CD1c-positive myeloid dendritic cell (primary cell): ENCODE data around the gene MBD3L1.
A peak's percentile ranks its signal among the peaks of the same experiment; 100 is the strongest.

ENCODE experiments used
- DNase-seq: peaks from one replicate; pipeline ENCODE4 v3.0.0-alpha.2; 2016; ENCODE audit errors: extremely low spot score

Gene MBD3L1

DNA sequence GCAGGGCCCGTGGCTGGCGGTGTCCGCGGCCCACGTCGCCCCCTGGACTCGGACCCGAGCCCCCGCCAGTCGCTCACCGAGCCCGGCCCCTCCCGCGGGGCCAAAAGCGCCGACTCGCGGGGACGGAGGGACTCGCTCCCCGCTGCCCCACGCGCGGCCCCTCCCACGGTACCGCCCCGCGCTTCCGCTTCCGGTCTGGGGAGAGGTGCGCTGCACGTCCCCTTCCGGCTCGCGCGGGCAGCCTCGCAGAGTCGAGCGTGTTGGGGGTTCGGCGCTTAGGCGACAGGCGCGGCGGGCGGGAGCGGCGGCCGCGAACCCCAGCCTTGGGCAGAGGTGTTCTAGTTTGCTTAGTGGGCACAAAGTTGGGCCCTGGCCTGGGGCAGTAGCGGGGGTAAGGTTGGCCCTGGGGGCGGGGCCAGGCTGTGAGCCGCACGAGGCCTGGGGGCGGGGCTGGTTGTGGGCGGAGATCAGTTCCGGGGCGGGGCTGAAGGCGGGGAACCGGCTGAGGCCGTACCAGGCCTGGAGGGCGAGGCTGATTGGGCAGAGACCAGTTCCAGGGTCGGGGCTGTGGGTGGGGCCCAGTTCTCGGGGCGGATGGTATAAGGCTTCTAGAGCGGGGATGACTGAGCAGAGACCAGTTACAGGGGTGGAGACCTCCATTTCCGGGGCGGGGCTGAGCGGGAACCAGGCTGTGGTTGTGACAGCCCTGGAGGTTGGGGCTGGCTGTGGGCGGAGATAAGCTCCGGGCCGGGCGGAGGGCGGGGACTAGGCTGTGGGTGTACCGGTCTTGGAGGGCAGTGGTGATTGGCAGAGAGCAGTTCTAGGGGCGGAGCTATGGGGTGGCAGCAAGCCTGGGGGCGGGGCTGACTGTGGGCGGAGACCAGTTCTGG, at the start of gene MBD3L1, which contains the start of gene ZNF558:
MBD3L1 (plus strand) TSS at position 246 of the 890 bp plus-strand sequence. CDS start 10,302 bp downstream, outside the sequence.
ZNF558 (minus strand) TSS at position 173 of the 890 bp plus-strand sequence. CDS start 9,645 bp downstream, outside the sequence.
- DNase-seq, result peak; percentile 97

DNA sequence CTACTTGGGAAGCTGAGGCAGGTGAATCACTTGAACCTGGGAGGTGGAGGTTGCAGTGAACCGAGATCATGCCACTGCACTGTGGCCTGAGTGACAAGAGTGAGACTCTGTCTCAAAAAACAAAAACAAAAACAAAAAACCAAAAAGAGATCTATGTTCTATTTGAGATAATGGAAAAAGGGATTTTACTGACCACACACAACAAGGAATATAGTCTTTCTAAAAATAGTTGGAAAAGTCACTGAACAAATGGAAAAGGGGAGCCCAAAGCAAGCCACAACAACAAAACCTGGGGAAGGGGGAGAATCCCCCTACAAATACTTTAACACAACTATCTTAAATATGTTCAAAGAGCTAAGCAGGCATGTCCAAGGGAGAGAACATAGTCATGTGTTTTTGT, 37.4 kb upstream of the MBD3L1 start:
- no peak for DNase-seq

DNA sequence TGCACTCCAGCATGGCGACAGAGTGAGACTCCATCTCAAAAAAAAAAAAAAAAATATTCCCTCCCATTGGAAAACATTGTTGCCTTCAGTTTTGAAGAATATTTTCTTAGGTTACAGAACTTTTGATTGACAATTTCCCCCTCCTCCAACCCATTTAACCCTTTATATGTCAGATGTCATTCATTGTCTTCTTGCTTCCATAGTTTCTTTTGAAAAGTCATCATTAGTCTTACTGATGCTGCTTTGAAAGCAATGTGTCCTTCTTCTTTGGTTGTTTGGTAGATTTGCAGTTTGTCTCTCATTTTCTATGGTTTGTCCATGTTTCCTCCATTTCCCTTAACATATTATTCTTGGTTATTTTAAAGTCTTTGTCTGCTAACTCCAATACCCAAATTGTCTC, 25.5 kb upstream of the MBD3L1 start:
- no peak for DNase-seq

DNA sequence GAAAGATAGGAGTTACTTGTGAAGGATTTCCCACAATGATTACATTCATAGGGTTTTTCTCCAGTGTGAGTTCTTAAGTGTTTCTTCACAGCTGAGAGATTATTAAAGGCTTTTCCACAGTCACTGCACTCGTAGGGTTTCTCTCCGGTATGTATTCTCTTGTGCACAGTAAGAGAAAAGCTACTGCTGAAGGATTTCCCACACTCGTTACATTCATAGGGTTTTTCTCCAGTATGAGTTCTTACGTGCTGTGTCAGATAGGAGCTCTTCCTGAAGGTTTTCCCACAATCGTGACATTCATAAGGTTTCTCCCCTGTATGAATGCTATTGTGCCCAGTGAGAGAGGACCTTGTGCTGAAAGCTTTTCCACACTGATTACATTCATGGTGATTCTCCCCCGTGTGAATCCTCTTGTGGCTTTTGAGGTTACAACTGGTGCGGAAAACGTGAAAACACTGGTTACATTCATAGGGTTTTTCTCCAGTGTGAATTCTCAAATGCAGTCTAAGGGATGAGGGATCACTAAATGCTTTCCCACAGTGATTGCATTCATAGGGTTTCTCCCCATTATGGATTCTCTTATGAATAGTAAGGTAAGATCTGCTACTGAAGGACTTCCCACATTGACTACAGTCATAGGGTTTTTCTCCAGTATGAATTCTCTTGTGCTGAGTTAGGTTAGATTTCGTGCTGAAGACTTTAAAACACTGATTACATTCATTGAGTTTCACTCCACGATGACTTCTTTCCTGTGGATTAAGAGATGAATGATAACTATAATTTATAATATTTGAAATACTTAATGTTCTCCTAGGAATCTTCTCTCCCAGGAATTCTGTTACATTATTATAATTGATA, 20.6 kb upstream of the MBD3L1 start:
- DNase-seq, result no peak

DNA sequence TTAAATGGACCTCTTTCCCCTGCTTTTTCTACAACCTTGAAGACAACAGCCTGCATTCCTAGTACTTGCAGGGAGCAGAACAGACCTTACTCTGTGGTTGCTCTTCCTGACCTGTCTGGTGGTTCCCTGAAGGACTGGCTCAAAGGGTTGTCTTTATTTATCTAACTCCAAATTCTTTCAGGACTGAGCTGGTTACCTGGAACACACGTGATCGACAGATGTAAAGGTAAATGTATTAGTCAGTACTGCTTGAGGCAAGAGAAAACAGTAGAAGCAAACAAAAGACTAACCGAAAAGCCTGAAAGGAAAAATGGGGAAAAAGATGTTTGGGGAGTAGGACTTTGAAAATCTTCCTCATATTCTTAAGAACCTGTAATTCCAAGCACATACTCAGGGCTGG, 18.0 kb upstream of the MBD3L1 start:
- no peak for DNase-seq

DNA sequence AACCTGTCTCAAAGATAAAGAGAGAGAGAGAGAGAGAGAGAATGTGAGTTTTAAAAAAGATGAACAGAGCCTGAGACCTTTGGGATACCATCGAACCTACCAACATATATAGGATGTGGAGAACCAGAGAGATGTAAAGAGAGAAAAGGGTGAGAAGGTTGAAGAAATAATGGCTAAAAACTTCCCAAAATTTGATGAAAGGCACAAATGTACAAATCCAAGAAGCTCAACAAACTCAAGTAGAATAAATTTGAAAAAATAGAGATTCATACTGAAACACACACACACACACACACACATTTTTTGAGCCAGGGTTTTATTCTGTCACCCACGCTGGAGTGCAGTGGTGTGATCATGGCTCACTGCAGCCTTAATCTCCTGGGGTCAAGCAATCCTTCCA, 16.4 kb upstream of the MBD3L1 start:
- no peak for DNase-seq

DNA sequence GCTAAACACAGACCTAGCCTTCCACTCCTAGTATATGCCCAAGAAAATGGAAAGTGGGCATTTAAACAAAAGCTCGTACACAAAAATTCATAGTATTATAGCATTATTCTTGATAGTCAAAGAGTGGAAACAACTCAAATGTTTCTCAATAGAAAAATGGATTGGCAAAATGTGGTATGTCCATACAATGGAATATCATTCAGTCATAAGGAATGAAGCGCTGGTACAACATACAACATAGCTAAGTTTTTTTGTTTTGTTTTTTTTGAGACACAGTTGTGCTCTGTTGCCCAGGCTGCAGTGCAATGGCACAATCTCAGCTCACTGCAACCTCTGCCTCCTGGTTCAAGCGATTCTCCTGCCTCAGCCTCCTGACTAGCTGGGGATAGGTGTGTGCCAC, 11.9 kb upstream of the MBD3L1 start:
- DNase-seq, result no peak

DNA sequence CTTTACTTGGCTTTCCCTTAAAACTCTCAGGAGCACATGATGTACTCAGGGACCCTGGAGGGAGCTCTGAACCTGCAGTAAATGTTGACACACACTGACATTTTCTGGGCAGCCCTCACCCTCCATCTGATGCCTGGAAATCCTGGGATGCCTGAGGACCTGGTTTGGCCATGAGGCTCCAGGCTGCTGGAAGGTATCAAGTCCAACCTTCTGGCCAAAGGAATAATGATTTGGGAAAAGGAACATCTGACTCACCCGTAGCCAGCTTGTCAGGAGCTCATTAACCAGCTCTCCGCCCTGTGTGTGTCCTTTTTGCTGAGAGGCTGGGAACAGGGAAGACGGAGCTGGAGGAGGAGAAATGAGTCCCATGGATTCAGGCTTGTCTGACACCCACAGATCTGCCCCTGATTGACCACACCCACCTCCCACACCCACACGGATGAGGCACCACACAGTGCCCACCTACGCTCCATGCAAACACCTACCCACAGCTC, 10.4 kb upstream of the MBD3L1 start:
- DNase-seq, result no peak

DNA sequence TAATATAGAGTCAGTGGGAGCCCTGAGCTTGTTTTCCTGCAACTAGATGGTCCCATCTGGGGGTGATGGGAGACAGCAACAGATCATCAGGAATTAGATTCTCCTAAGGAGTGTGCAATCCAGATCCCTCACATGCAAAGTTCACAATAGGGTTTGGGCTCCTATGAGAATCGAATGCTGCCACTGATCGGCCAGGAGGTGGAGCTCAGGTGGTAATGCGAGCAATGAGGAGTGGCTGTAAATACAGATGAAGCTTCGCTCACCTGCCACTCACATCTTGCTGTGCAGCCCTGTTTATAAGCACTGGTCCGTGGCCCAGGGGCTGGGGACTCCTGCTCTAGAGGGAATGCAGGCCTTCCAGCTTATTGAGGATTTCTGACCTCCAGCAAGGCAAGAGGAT, 5.8 kb upstream of the MBD3L1 start:
- no peak for DNase-seq

DNA sequence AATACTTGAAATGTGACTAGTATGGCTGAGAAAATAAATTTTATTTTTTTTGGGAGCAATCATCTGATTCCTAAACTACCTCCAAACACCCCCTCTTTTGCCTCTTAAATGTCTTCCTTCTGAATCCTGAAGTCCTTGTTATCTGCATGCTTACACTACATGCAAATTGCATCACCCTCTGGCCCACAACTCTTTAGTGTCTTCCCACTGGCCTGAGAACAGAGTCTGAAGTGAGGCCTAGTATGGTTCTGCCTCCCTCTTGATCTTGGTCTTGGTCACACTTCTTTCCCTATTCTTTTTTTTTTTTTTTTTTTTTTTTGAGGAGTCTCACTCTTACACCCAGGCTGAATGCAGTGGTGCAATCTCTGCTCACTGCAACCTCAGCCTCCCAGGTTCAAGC, 4.9 kb upstream of the MBD3L1 start:
- DNase-seq, result no peak

DNA sequence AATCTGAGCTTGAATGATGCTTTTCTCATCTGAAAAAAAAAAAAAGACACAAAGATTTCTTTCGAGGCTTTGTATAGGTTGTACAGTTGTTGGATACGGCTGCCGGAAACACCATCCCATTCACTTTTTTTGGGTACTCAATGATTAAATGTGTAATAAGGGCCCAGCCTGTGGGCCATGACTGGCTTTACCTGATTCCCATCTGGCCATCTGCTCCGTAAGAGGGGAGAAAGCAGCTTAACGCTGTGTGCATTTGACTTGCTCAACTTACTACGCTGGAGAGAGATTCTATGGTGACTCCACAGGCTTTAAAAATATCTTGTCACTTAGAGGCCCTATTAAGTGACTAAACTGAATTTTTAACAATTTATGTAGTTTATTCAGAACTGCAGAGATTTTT, 804 bp upstream of the MBD3L1 start:
- DNase-seq, result no peak

DNA sequence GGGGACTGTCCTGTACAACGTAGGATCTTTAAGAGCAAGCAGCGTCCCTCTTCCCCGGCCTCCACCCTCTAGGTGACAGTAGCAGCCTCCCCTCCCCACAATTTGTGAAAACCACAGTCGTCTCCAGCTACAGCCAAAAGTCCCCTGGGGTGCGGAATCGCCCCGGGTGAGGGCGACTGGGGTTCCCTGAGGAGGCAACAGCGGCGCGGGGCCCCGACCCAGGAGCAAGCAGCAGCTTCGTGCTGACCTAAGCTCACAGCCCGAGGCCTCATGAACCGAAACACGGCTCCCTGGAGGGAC, 395 bp upstream of the MBD3L1 start:
- no peak for DNase-seq

DNA sequence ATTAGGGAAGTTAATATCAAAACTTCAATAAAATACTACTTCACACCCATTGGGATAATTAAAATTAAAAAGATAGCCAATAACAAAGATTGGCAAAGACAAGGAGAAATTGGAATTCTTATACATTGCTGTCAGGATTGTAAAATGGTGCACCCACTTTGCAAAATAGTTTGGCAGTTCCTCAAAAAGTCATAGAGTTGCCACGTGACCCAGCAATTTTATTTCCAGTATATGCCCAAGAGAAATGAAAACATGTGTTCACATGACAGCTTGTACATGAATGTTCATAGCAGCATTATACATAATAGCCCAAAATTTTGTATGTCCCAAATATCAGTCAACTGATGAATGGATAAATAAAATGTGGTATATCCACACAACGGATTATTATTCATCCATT, 3.3 kb downstream of the MBD3L1 start:
- DNase-seq, result no peak

DNA sequence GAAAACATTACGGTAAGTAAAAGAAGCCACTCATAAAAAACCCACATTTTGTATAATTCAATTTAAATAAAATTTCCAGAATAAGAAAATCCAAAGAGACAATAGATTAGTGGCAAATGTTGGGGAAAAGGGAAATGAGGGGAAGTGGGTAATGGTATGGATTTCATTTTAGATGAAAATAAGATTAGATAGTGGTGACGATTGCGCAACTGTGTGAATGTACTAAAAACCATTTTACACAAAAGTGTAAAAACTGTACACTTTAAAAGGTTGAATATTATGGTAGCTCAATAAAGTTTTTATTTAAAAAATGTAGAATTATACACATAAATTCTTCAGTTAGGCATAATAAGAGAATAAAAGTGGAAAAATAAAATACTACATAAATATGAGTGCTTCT, 3.7 kb downstream of the MBD3L1 start:
- no peak for DNase-seq

DNA sequence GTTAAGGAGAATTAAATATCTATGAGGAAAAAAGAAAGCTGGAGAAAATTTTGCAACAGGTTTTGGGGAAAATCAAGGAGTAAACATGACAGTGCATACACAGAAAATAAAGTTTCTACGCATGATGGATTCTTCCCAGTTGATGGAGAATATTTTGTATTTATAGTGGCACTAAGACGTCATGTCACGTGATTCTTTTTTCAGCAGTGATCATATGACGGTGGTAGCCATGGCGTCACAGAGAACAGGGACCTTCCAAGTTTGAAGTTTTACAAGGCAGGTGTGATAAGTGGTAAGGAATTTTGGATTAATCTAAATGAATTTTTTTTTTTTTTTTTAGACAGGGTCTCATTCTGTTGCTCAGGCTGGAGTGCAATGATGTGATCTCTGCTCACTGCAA, 8.5 kb downstream of the MBD3L1 start:
- DNase-seq, result no peak

DNA sequence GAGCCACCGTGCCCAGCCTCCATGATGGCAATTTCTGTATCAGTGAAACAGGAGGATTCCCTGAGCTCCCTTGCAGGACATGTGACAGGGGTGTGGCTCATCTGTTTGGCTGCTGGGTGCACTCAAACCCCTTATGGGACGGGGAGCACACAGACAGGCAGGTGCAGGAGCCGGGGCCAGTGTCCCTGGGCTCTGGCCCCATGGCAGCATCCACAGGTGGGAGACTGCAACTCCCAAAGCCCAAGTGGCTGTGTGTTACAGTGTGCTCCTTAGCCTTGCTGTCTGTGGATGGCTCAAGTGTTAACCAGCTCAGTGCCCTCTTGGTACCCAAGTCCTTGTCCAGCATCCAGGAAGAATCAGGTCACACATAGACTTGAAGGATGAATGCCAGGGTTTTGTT, 14.6 kb downstream of the MBD3L1 start:
- DNase-seq, result no peak

DNA sequence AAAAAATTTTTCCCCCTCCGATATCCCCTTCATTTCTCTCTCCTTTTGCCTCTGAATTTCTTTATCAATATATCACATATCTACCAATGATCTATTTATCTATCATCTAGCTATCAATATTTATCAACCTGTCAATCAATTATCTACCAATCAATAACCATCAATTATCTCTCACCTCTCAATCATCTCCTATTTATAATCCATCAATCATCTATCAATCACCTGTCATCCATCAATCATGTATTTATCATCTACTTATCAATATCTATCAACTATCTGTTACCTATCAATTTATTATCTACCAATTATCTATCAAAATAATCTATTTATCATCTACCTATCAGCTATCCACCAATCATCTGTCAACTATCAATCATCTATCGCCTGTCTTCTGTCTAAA, 17.1 kb downstream of the MBD3L1 start:
- no peak for DNase-seq

DNA sequence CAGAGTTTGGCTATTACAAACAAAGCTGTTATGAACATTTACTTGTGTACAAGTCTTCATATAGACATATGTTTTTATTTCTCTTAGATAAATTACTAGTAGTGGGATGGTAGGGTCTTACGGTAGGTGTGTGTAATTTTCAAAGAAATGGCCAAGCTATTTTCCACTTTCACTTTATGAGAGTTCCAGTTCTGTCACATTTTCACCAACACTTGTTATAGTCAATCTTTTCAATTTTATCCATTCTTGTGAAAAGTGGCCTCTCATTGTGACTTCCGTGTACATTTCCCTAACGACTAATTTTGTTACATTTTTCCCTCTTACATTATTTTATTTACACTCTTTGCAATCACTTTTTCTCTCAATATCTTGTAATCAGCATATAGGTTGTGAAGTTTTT, 18.3 kb downstream of the MBD3L1 start:
- DNase-seq, result no peak

DNA sequence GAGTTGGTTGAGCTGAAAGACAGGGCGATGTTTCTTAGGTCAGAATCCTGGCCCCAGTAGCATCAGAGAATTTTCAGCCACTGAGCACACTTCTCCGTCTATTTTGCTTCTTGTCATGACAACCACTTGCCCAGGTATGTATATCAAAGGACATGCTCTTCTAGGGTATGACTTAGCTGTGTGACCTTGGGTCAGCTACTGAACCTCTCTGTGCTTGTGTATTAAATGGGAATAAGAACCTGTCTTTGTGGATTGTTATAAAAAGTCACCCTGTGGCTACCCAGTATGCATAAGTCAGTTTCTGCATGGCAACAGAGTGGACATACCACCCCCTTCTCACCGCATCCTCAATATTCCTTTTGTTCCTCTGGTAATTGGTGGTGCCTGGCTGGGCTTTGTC, 26.1 kb downstream of the MBD3L1 start:
- DNase-seq, result no peak

DNA sequence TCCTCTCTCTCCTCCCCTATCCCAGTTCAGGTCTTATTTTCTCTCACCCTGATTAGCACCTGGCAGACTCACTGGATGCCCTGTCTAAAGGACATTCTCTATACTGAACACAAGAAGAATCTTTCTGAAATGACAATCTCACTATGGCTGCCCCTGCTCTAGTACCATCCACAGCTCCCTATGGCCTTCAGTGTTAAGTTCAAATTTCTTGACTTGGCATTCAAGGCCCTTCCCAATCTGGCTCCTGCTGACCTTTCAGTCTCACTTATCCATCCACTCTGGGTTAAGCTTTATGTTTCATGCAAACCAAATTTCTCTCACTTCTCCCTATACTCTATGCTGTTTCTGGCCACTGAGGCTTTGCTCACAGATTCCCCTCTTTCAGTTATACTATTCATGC, 34.2 kb downstream of the MBD3L1 start:
- DNase-seq, result no peak

DNA sequence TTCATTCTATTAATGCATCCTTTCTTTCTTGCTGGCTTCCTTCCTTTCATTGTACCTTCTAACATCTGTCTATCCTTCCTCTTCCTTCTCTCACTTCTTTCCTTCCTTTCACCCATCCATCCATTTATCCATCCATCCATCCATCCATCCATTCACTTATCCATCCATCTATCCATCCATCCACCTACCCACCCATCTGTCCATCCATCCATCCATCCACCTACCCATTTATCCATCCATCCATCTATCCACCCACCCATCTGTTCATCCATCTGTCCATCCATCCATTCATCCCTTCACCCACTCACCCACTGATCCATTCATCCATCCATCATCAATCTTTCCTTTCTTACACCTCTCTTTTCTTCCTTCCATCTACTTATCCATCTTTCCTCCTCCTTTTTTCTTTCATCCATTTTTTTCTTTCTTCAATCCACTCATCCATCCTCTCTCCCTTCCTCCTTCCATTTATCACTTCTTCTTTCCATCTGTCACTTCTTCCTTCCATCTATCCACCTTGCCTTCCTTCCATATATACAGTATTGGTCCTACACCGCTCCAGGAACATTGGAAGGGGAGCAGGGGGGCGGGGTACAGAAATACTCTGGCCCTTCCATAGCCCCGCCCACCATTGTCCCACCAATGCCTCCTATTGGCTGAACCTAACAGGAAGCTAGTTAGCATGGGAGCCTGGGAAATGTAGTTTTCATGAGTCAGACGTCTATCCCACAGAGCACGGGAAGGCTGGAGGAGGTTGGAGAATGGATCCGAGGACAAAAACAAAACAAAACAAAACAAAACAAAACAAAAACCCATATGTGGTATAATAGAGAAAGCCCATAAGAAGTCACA, 45.9 kb downstream of the MBD3L1 start:
- DNase-seq, result no peak
